Bronchial epithelial cell (primary cell): Measurements from ENCODE around the gene ALG2. TPM values are rescaled to one million over a fixed set of nuclear protein-coding genes. Genes with fewer than 3 reads are reported as not detected.

Source experiments
- DNase-seq: peaks from one replicate; pipeline ENCODE4 v3.0.0-alpha.2; 2010; ENCODE audit warnings: low read depth
- FAIRE-seq: peaks from 2 replicates; lab custom pipeline; 2011; peaks lifted over from hg19 to GRCh38; lab: Jason Lieb, UNC
- H3K27me3 ChIP-seq: 2 replicates; pipeline ENCODE4 v1.5.1; 2011; ENCODE audit warnings: low read length; ENCODE audit not compliant: control insufficient read depth, insufficient read depth
- H3K36me3 ChIP-seq: 2 replicates; pipeline ENCODE4 v1.5.1; 2011; ENCODE audit warnings: low read length; ENCODE audit not compliant: control insufficient read depth, insufficient read depth
- H3K4me3 ChIP-seq: 2 replicates; pipeline ENCODE4 v1.5.1; 2011; ENCODE audit warnings: mild to moderate bottlenecking, low read depth, low read length, control low read depth
- CTCF ChIP-seq: IDR thresholded peaks from 2 replicates; pipeline ENCODE4 v1.5.1; 2011; ENCODE audit warnings: mild to moderate bottlenecking, moderate library complexity, low read length, control low read depth, inconsistent platforms; ENCODE audit not compliant: insufficient read depth, severe bottlenecking
- total RNA-seq: library from RNA; depleted of rRNA; stranded (reverse); fragments of >200 nt; gene quantifications from 2 replicates; pipeline ENCODE4 v1.2.1, GENCODE V29; 2014

Gene ALG2
- total RNA-seq, 1 donor from 2014 or later: 33.2 TPM

GRCh38 chr9:99178912-99179872, 42.5 kb downstream of the ALG2 start:
- no peak for TF ChIP-seq CTCF
- no peak for DNase-seq
- H3K36me3 ChIP-seq: no peaks in the 10 kb centered on the region
- H3K4me3 ChIP-seq: no peak overlapping the region
- H3K27me3 ChIP-seq: no peaks in the 10 kb centered on the region
- no peak for FAIRE-seq

- no peaks in the 10 kb centered on the region for H3K36me3 ChIP-seq
- DNase-seq (no peak), FAIRE-seq (no peak)
- TF ChIP-seq CTCF: no peak
- H3K4me3 ChIP-seq: no peak overlapping the region
- H3K27me3 ChIP-seq: no peaks in the 10 kb centered on the region
These were observed 44.0 kb downstream of the ALG2 start for GRCh38 chr9:99177576-99178366.

- Histone ChIP-seq H3K27me3 (no peaks in the 10 kb centered on the region), H3K4me3 (no peak overlapping the region), H3K36me3 (no peaks in the 10 kb centered on the region)
- DNase-seq (no peak), FAIRE-seq (no peak)
- TF ChIP-seq CTCF: no peak
These were observed 45.2 kb downstream of the ALG2 start for GRCh38 chr9:99176527-99177013.

- Histone ChIP-seq H3K36me3 (no peaks in the 10 kb centered on the region), H3K4me3 (no peak overlapping the region), H3K27me3 (peaks cover 2% of the 10 kb centered on the region)
- FAIRE-seq: no peak
- TF ChIP-seq CTCF: no peak
- DNase-seq: no peak
These were observed 47.9 kb downstream of the ALG2 start for GRCh38 chr9:99173570-99174504.
